ENCODE measurements around the gene ANKRD34C. TPM values are rescaled to one million over a fixed set of nuclear protein-coding genes. Genes with fewer than 3 reads are reported as not detected.

Gene ANKRD34C
- total and polyA plus RNA-seq, 12 donors, result 0.01 to 2.8 (median 0.39) TPM; not detected in 1

DNA sequence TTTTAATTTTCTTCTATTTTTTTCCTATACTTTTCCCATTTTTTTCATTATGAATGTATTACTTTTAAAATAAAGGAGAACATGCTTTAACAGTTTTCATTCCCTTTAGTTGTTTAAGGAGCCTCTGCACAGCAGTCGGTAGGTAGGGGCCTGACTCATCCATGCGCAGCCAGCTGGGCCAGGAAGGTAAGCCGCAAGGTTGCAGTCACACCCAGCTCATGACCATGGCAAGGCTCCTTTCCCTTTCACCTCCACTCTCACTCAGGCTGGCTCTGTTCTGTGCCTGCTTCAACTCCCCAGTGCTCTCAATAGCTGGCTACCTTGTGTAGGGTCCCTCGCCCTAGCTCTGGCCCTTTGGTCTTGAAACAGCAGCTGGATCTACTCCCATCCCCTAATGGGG is 17.4 kb upstream of the ANKRD34C start:
- intact Hi-C loops (cut with DNase I), result no loop called here
- peaks cover 0 to 24% (median 7%) of the 10 kb centered on the region in 9 donors for H3K4me1 ChIP-seq
- ATAC-seq (no peak), DNase-seq (no peak)
- H3K4me3 ChIP-seq, result no peak overlapping the region
- H3K27ac ChIP-seq, result peak overlapping the region in 2 of 10 donors; percentile 18 to 64
- TF ChIP-seq, protein P1, sequence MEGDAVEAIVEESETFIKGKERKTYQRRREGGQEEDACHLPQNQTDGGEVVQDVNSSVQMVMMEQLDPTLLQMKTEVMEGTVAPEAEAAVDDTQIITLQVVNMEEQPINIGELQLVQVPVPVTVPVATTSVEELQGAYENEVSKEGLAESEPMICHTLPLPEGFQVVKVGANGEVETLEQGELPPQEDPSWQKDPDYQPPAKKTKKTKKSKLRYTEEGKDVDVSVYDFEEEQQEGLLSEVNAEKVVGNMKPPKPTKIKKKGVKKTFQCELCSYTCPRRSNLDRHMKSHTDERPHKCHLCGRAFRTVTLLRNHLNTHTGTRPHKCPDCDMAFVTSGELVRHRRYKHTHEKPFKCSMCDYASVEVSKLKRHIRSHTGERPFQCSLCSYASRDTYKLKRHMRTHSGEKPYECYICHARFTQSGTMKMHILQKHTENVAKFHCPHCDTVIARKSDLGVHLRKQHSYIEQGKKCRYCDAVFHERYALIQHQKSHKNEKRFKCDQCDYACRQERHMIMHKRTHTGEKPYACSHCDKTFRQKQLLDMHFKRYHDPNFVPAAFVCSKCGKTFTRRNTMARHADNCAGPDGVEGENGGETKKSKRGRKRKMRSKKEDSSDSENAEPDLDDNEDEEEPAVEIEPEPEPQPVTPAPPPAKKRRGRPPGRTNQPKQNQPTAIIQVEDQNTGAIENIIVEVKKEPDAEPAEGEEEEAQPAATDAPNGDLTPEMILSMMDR (IDR thresholded peaks at IDR 0.05), result no peak
- WGBS, 2 donors, result 90 to 92% methylated on average over 4 of the region's 4 CpGs
- no peaks in the 10 kb centered on the region for H3K9me3 ChIP-seq
- H3K27me3 ChIP-seq, result peaks cover 0 to 16% (median 0%) of the 10 kb centered on the region in 7 donors
- no peaks in the 10 kb centered on the region for H3K36me3 ChIP-seq

DNA sequence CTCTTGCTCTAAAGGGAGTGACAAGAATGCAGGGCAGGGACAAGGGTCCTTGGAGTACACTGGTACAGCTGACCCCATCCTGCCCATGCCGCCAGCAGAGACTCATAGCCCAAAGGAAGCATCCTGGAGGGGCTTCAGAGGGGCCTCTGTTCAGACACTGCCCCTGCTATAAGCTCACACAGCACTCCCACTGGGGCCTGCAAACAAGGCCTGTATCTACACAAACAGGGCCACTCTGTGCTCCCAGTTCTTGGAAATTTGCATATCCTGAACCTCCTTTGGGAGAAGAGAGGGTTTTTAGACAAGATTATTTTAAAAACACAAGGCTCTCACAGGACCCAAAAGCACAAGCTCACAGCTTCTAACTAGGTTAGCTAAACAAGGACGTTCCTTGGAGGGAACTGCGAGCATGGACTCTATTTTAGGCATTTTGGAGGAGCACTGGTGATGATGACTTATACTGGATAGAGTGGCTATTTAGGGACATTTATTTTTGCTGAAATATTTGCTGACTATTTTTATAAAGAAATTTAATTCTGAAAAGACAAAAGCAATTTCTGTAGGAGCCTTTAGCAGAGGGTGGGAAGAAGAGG is 16.4 kb upstream of the ANKRD34C start:
- peaks cover 0 to 24% (median 7%) of the 10 kb centered on the region in 9 donors for H3K4me1 ChIP-seq
- H3K36me3 ChIP-seq, result no peaks in the 10 kb centered on the region
- no peaks in the 10 kb centered on the region for H3K9me3 ChIP-seq
- peaks cover 0 to 16% (median 0%) of the 10 kb centered on the region in 7 donors for H3K27me3 ChIP-seq
- DNase-seq (no peak), ATAC-seq (peak; percentile 34 to 94 (median 88))
- TF ChIP-seq, protein P1 (IDR thresholded peaks at IDR 0.05), result no peak
- 49 to 56% methylated on average over 3 of the region's 3 CpGs for WGBS, 2 donors
- no peak overlapping the region for H3K4me3 ChIP-seq
- H3K27ac ChIP-seq, result peak overlapping the region in 5 of 10 donors; percentile 18 to 64 (median 49)
- intact Hi-C loops (cut with DNase I), result no loop called here

DNA sequence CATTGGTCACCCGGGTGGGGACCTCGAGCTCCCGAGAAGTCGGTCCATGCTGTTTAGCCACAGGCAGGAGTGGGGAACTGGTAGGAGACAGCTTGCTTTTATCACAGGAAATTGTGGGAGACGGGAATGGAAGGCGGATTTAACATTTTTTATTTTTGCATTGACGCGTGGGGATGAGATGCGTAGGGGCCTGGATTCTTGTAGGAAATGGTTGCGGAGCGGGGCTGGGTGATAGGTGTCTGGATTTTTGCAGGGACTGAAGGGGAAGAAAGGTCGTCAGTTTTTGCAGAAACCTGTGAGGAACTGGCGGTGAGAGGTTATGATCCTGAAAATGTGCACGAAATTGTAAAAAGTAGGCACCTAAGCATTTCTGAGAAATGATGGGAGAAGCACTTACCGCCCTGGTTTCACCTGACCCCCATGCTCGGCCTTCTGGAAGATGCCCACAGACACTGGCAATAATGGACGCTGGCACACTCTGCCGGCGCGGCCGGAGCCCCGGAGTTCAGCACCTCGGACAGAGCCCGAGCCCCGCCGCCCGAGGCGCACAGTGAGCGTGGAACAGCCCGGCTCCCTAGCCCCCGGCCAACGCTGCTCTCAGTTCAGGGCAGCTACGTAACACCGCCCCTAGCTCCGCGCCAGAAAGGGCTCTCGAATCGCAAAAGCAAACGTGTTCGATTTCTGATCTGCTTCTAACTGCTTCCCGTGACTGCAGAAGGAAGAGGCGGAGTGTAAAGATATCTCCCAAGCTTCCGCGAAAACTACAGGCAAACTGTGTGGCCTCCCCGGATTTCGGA is 928 bp downstream of the ANKRD34C start:
- 9% methylated on average over 46 of the region's 46 CpGs for WGBS, 2 donors
- Histone ChIP-seq H3K27ac (no peak overlapping the region), H3K9me3 (peaks cover 0 to 5% (median 0%) of the 10 kb centered on the region in 11 donors), H3K4me1 (peaks cover 0 to 10% (median 0%) of the 10 kb centered on the region in 9 donors), H3K36me3 (no peaks in the 10 kb centered on the region), H3K27me3 (peaks cover 12 to 67% (median 48%) of the 10 kb centered on the region in 7 donors), H3K4me3 (no peak overlapping the region)
- intact Hi-C loops (cut with DNase I), result no loop called here
- DNase-seq, result peak; percentile 23 to 49
- TF ChIP-seq, protein P1 (IDR thresholded peaks at IDR 0.05), result peak in 2 of 9 donors; percentile 8 to 15
- ATAC-seq, result peak; percentile 74 to 90 (median 86)

DNA sequence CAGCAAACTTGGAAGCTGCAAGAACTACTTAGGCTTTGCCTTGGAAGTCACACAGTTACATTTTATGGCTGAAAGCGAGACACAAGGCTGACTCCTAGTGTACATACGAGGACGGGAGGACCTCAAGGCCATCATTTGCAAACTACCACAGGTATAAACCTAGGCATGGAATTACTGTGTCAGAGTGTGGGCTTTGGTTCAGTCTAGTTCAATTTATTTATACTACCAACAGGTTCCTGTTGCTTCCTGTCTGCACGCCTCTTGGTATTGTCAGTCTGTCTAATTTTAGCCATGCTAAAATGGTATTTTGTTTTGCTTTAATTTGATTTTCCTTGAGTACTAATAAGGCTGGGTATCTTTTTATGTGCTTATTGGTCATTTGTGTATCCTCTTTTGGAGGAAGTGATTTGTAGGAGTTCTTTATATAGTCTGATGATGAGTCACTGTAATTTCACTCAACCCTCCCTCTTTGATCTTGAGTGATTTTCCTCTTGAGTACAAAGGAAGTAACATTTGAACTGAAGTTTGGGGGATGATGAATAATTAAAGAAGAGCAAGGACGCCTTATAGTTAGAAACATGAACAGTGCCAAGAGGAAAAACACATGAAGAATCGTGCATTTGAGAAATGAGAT is 8.2 kb downstream of the ANKRD34C start:
- no peak for DNase-seq
- H3K4me1 ChIP-seq, result no peaks in the 10 kb centered on the region
- no peaks in the 10 kb centered on the region for H3K9me3 ChIP-seq
- H3K27ac ChIP-seq, result no peak overlapping the region
- intact Hi-C loops (cut with DNase I), result no loop called here
- TF ChIP-seq, protein P1 (IDR thresholded peaks at IDR 0.05), result no peak
- 61 to 69% methylated on average over 6 of the region's 6 CpGs for WGBS, 2 donors
- peaks cover 0 to 19% (median 0%) of the 10 kb centered on the region in 7 donors for H3K27me3 ChIP-seq
- no peak overlapping the region for H3K4me3 ChIP-seq
- ATAC-seq, result no peak
- H3K36me3 ChIP-seq, result no peaks in the 10 kb centered on the region
